Measurements from ENCODE around the gene CYP2A6. TPM values are rescaled to one million over a fixed set of nuclear protein-coding genes. Genes with fewer than 3 reads are reported as not detected.
"Not testable (repeated sequence)": the region's sequence is repeated elsewhere in the genome, so short reads cannot be mapped to it uniquely, and the experiment has no call there.

Gene CYP2A6
- total RNA-seq, 2 experiments from 2014 or later: not detected

GRCh38 chr19:40825460-40826095, 24.7 kb downstream of the CYP2A6 start:
- H3K27me3 Mint-ChIP-seq (ENCODE audit: low read depth); H3K4me3 Mint-ChIP-seq; H3K27ac Mint-ChIP-seq; CTCF ChIA-PET; H3K9me3 Mint-ChIP-seq; H3K36me3 Mint-ChIP-seq (ENCODE audit: low read depth); intact Hi-C loops (cut with micrococcal nuclease); DNase-seq: not testable (repeated sequence)
- H3K4me1 Mint-ChIP-seq (ENCODE audit: low read depth): peaks cover 16% of the 10 kb centered on the region

- H3K27me3 Mint-ChIP-seq (ENCODE audit: low read depth): not testable (repeated sequence)
- CTCF ChIA-PET: interaction anchor here (0.6 kb wide), 1 partner anchor 13 kb away, joined by 5 read pairs; no protein-coding TSS in a partner anchor
These were observed 25.3 kb downstream of the CYP2A6 start for GRCh38 chr19:40824916-40825315.

GRCh38 chr19:40822704-40823553, 27.3 kb downstream of the CYP2A6 start:
- H3K27ac Mint-ChIP-seq; H3K27me3 Mint-ChIP-seq (ENCODE audit: low read depth); H3K9me3 Mint-ChIP-seq; CTCF ChIA-PET; DNase-seq; H3K36me3 Mint-ChIP-seq (ENCODE audit: low read depth); H3K4me3 Mint-ChIP-seq; intact Hi-C loops (cut with micrococcal nuclease): not testable (repeated sequence)
- peaks cover 34% of the 10 kb centered on the region for H3K4me1 Mint-ChIP-seq (ENCODE audit: low read depth)

More at GRCh38 chr19:40824916-40825315, 25.3 kb downstream of the CYP2A6 start:
- H3K9me3 Mint-ChIP-seq; intact Hi-C loops (cut with micrococcal nuclease); H3K36me3 Mint-ChIP-seq (ENCODE audit: low read depth); H3K4me3 Mint-ChIP-seq; H3K27ac Mint-ChIP-seq; DNase-seq: not testable (repeated sequence)
- H3K4me1 Mint-ChIP-seq (ENCODE audit: low read depth): peaks cover 16% of the 10 kb centered on the region

GRCh38 chr19:40822161-40822560, 28.1 kb downstream of the CYP2A6 start:
- Mint-ChIP-seq H3K27ac (no peak overlapping the region), H3K4me3 (no peak overlapping the region), H3K4me1 (ENCODE audit: low read depth) (peaks cover 37% of the 10 kb centered on the region), H3K36me3 (ENCODE audit: low read depth) (no peaks in the 10 kb centered on the region), H3K27me3 (ENCODE audit: low read depth) (no peaks in the 10 kb centered on the region), H3K9me3 (no peaks in the 10 kb centered on the region)
- DNase-seq: no peak
- intact Hi-C loops (cut with micrococcal nuclease): no loop called here
- CTCF ChIA-PET: no interaction called here

- H3K4me1 Mint-ChIP-seq (ENCODE audit: low read depth): peaks cover 25% of the 10 kb centered on the region
These were observed 30.6 kb downstream of the CYP2A6 start for GRCh38 chr19:40819479-40820234.

GRCh38 chr19:40818480-40819399, 31.5 kb downstream of the CYP2A6 start:
- not testable (repeated sequence) for H3K27me3 Mint-ChIP-seq (ENCODE audit: low read depth); H3K9me3 Mint-ChIP-seq; H3K36me3 Mint-ChIP-seq (ENCODE audit: low read depth)
- Mint-ChIP-seq H3K4me3 (peak overlapping the region; percentile 77), H3K4me1 (ENCODE audit: low read depth) (peaks cover 25% of the 10 kb centered on the region), H3K27ac (peak overlapping the region; percentile 67)
- peak; percentile 90 for DNase-seq
- intact Hi-C loops (cut with micrococcal nuclease): loop anchor here (1.0 to 2.0 kb wide), 3 partner anchors 14 to 155 kb away; no protein-coding TSS in a partner anchor
- CTCF ChIA-PET: interaction anchor here (0.6 to 3.2 kb wide), 14 partner anchors 12 to 444 kb away, joined by 3 to 44 read pairs (median 4); partner anchors contain the start of genes ACTMAP, RAB4B and SNRPA

More at GRCh38 chr19:40819479-40820234, 30.6 kb downstream of the CYP2A6 start:
- H3K36me3 Mint-ChIP-seq (ENCODE audit: low read depth); H3K27ac Mint-ChIP-seq; H3K27me3 Mint-ChIP-seq (ENCODE audit: low read depth); H3K9me3 Mint-ChIP-seq; H3K4me3 Mint-ChIP-seq: not testable (repeated sequence)
- DNase-seq: peak; percentile 81
- CTCF ChIA-PET: interaction anchor here (0.6 to 3.2 kb wide), 21 partner anchors 12 to 450 kb away, joined by 3 to 44 read pairs (median 4); partner anchors contain the start of genes ACTMAP, RAB4B and SNRPA
- intact Hi-C loops (cut with micrococcal nuclease): loop anchor here (1.0 to 2.0 kb wide), 3 partner anchors 15 to 156 kb away; no protein-coding TSS in a partner anchor

- no peak overlapping the region for H3K27ac Mint-ChIP-seq
- intact Hi-C loops (cut with micrococcal nuclease): loop anchor here (2.0 kb wide), 1 partner anchor 318 kb away; no protein-coding TSS in a partner anchor
- peaks cover 40% of the 10 kb centered on the region for H3K4me1 Mint-ChIP-seq (ENCODE audit: low read depth)
- no peak for DNase-seq
- no peaks in the 10 kb centered on the region for H3K36me3 Mint-ChIP-seq (ENCODE audit: low read depth)
- no peaks in the 10 kb centered on the region for H3K9me3 Mint-ChIP-seq
- H3K4me3 Mint-ChIP-seq: no peak overlapping the region
- H3K27me3 Mint-ChIP-seq (ENCODE audit: low read depth): no peaks in the 10 kb centered on the region
- CTCF ChIA-PET: no interaction called here
These were observed 35.0 kb downstream of the CYP2A6 start for GRCh38 chr19:40815223-40815622.

GRCh38 chr19:40813182-40813581, 37.1 kb downstream of the CYP2A6 start:
- CTCF ChIA-PET: no interaction called here
- Mint-ChIP-seq H3K4me3 (no peak overlapping the region), H3K27me3 (ENCODE audit: low read depth) (no peaks in the 10 kb centered on the region), H3K9me3 (no peaks in the 10 kb centered on the region), H3K27ac (no peak overlapping the region), H3K36me3 (ENCODE audit: low read depth) (peaks cover 3% of the 10 kb centered on the region), H3K4me1 (ENCODE audit: low read depth) (peaks cover 33% of the 10 kb centered on the region)
- no peak for DNase-seq
- intact Hi-C loops (cut with micrococcal nuclease): no loop called here

GRCh38 chr19:40812571-40812970, 37.7 kb downstream of the CYP2A6 start:
- Mint-ChIP-seq H3K4me1 (ENCODE audit: low read depth) (peaks cover 31% of the 10 kb centered on the region), H3K4me3 (peak overlapping the region; percentile 88)
- H3K27ac Mint-ChIP-seq; H3K9me3 Mint-ChIP-seq; H3K27me3 Mint-ChIP-seq (ENCODE audit: low read depth); DNase-seq; intact Hi-C loops (cut with micrococcal nuclease); H3K36me3 Mint-ChIP-seq (ENCODE audit: low read depth): not testable (repeated sequence)
- CTCF ChIA-PET: interaction anchor here (1.2 to 1.4 kb wide), 2 partner anchors 9 to 91 kb away, joined by 3 read pairs; no protein-coding TSS in a partner anchor

- intact Hi-C loops (cut with micrococcal nuclease): no loop called here
- Mint-ChIP-seq H3K27me3 (ENCODE audit: low read depth) (no peaks in the 10 kb centered on the region), H3K4me1 (ENCODE audit: low read depth) (peaks cover 37% of the 10 kb centered on the region), H3K4me3 (peak overlapping the region; percentile 88), H3K36me3 (ENCODE audit: low read depth) (peaks cover 12% of the 10 kb centered on the region), H3K27ac (peak overlapping the region; percentile 26), H3K9me3 (no peaks in the 10 kb centered on the region)
- peak; percentile 72 for DNase-seq
- CTCF ChIA-PET: interaction anchor here (0.5 to 1.4 kb wide), 8 partner anchors 8 to 333 kb away, joined by 3 to 4 read pairs (median 3); no protein-coding TSS in a partner anchor
These were observed 38.5 kb downstream of the CYP2A6 start for GRCh38 chr19:40811478-40812341.

All from activated naive CD4-positive, alpha-beta T cell treated with anti-CD3 and anti-CD28 coated beads for 36 hours (primary cell).